Right atrium auricular region (tissue), 2 donors: Measurements from ENCODE around the gene ADK. TPM values are rescaled to one million over a fixed set of nuclear protein-coding genes. Genes with fewer than 3 reads are reported as not detected.

Source experiments
- DNase-seq: peaks from one replicate; pipeline ENCODE4 v3.0.0-alpha.2; 2019; ENCODE audit warnings: low spot score
- H3K27ac ChIP-seq, 2 donors: fragments of 200-600 bp; sonication (generic); 1 replicate in 1 of 2; 2 replicates in 1 of 2; pipeline ENCODE4 v1.5.1; 2016 to 2019
- H3K27me3 ChIP-seq, 2 donors: fragments of 200-600 bp; sonication (generic); one replicate each; pipeline versions ENCODE4 v1.5.1 to v1.6.0; 2017 to 2019
- H3K36me3 ChIP-seq: fragments of 200-600 bp; sonication (generic); one replicate; pipeline ENCODE4 v1.5.1; 2016
- H3K4me1 ChIP-seq, 2 donors: fragments of 200-600 bp; sonication (generic); one replicate each; pipeline versions ENCODE4 v1.5.1 to v1.6.0; 2017 to 2019
- H3K4me3 ChIP-seq, 2 donors: fragments of 200-600 bp; sonication (generic); 1 replicate in 1 of 2; 2 replicates in 1 of 2; pipeline ENCODE4 v1.5.1; 2017 to 2019; ENCODE audit warnings: mild to moderate bottlenecking in 1 of 2, moderate library complexity in 1 of 2
- H3K9me3 ChIP-seq, 2 donors: fragments of 200-600 bp; sonication (generic); one replicate each; pipeline ENCODE4 v1.5.1; 2019
- CTCF ChIP-seq, 2 donors: fragments of 200-600 bp; sonication (generic); IDR thresholded peaks; one replicate each; pipeline ENCODE4 v1.5.1; 2019; ENCODE audit warnings: antibody characterized with exemption in 2 of 2
- total RNA-seq, 2 donors: library from RNA; depleted of rRNA; stranded (reverse); fragments of >200 nt; gene quantifications; one replicate each; pipeline ENCODE4 v1.1.0, GENCODE V29; 2016

ADK gene
- total RNA-seq, 2 donors from 2014 or later: 23.7 to 31.6 TPM

- H3K36me3 ChIP-seq: no peaks in the 10 kb centered on the region
- peaks cover 0 to 1% of the 10 kb centered on the region in 2 donors for H3K4me1 ChIP-seq
- no peak for TF ChIP-seq CTCF (IDR thresholded peaks at IDR 0.05)
- H3K27ac ChIP-seq: no peak overlapping the region
- H3K4me3 ChIP-seq: no peak overlapping the region
- DNase-seq: no peak
- H3K9me3 ChIP-seq: peaks cover 0 to 12% of the 10 kb centered on the region in 2 donors
- H3K27me3 ChIP-seq: no peaks in the 10 kb centered on the region
Measured at GRCh38 chr10:74634995-74635536, 484.0 kb downstream of the ADK start.

GRCh38 chr10:74635655-74636054, 484.6 kb downstream of the ADK start:
- Histone ChIP-seq H3K36me3 (no peaks in the 10 kb centered on the region), H3K4me1 (peaks cover 0 to 3% of the 10 kb centered on the region in 2 donors), H3K27me3 (no peaks in the 10 kb centered on the region), H3K4me3 (no peak overlapping the region), H3K9me3 (peaks cover 0 to 12% of the 10 kb centered on the region in 2 donors), H3K27ac (no peak overlapping the region)
- DNase-seq: no peak
- TF ChIP-seq CTCF (IDR thresholded peaks at IDR 0.05): no peak

DNA sequence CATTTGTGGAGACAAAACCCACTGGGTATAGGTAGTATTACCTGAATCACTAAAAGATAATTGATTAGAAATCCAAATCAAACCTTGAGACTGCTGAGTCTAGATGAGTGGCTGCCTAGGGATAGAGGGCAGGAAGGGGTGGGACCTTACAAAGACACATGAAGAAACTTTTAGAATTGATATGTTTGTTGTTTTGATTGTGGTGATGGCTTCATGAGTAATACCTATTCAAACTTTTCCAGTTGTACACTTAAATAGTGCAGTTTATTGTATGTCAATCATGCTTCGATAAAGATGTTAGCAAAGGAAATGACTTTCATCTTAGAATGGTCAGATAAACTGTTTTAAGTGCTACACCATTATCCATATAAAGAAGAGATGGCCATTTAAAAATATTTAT, 486.7 kb downstream of the ADK start:
- no peak overlapping the region for H3K27ac ChIP-seq

DNA sequence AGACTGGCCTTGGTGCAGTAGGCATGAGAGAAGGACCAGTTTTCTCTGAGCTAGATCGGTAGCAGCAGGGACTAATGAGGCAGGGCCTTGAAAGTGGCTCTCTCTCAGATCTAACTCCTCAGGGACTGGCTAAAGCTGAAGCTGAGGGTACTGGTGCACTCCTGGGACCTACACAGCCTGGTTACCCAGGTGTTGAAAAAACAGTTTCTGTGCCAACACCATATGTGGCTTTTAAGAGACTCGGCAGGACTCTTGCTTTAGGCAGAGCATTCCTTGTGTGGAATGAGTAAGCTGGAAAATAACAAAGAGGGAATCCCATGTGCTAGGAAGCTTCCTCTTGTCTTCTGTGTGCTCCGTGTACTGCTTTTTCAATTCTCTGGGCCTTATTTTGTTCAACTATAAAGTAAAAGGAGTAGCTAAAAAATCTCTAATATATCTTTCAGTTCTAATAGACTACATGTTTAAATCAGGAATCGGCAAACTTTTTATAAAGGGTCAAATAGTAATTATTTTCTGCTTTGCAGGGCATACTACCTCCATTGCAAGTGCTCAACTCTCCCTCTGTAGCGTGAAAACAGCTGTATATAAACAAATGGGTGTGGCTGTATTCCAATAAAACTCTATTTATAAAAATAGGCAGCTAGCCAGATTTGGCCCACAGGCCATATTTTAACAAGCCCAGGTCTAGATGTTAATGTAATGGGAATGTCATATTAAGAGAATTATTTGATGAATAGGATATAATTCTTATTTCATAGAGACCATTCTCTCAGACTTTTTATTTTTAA, 489.3 kb downstream of the ADK start:
- peaks cover 0 to 10% of the 10 kb centered on the region in 2 donors for H3K9me3 ChIP-seq
- no peak overlapping the region for H3K4me3 ChIP-seq
- no peak for DNase-seq
- no peaks in the 10 kb centered on the region for H3K27me3 ChIP-seq
- no peak for TF ChIP-seq CTCF (IDR thresholded peaks at IDR 0.05)
- no peak overlapping the region for H3K27ac ChIP-seq
- H3K36me3 ChIP-seq: no peaks in the 10 kb centered on the region
- H3K4me1 ChIP-seq: peaks cover 0 to 3% of the 10 kb centered on the region in 2 donors

More for the DNA sequence above, 486.7 kb downstream of the ADK start:
- Histone ChIP-seq H3K4me3 (no peak overlapping the region), H3K9me3 (peaks cover 0 to 12% of the 10 kb centered on the region in 2 donors), H3K27me3 (no peaks in the 10 kb centered on the region), H3K36me3 (no peaks in the 10 kb centered on the region), H3K4me1 (peaks cover 0 to 3% of the 10 kb centered on the region in 2 donors)
- DNase-seq: no peak
- TF ChIP-seq CTCF (IDR thresholded peaks at IDR 0.05): no peak

GRCh38 chr10:74641659-74642058, 490.6 kb downstream of the ADK start:
- Histone ChIP-seq H3K27me3 (no peaks in the 10 kb centered on the region), H3K27ac (no peak overlapping the region), H3K4me3 (no peak overlapping the region), H3K9me3 (peaks cover 0 to 7% of the 10 kb centered on the region in 2 donors), H3K4me1 (peaks cover 0 to 3% of the 10 kb centered on the region in 2 donors), H3K36me3 (no peaks in the 10 kb centered on the region)
- no peak for DNase-seq
- no peak for TF ChIP-seq CTCF (IDR thresholded peaks at IDR 0.05)
